AG08395 (cell line): Measurements from ENCODE around the gene SERTAD3.
"Not testable (repeated sequence)": the region's sequence is repeated elsewhere in the genome, so short reads cannot be mapped to it uniquely, and the experiment has no call there.

Experiments used
- DNase-seq: peaks from one replicate; pipeline ENCODE4 v3.0.0; 2012; ENCODE audit warnings: mixed read lengths, low spot score

Gene SERTAD3

DNA sequence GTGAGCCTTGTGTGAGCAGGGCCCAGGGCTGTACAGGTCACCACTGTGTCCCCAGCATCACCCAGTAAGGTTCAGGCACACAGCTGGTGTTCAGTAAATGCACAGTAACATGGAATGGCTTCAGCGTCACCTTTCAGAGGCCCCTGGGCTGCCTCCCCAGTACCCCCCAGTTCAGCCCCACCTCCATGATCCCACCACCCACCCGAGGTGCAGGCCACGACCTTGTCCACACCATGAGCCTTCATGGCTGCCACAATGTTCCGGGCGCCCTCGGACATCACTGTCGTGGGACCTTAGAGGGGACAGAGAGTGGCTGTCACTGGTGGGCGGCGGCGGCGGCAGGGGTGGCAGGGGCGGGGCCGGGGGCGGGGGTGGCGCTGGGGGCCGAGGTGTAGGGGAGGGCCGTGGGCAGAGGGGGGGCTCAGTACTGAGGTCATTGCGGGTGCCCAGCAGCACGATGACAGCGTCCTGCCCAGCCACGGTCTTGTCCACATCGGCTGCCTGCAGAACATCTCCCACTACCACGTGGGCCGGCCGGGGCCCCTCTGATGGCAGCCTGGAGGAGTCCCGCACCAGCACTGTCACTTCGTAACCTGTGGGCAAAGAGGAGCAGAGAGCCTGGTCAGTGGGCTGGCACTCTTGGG is 13.9 kb upstream of the SERTAD3 start:
- DNase-seq, result no peak

DNA sequence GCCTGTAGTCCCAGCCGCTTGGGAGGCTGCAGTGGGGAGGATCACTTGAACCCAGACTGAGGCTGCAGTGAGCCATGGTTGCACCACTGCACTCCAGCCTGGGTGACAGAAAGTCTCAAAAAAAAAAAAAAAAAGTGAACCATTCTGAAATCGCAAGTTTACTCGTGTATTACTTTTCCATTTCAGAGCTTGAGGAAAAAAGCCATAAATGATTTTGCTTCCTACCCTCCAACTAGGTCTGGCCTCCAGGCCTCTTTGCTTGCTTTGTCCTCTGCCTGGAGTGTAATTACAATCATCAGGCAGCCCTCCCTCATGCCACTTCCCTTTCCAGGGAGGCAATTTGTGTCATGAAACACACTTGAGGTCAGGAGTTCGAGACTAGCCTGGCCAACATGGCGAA is 12.9 kb upstream of the SERTAD3 start:
- no peak for DNase-seq

DNA sequence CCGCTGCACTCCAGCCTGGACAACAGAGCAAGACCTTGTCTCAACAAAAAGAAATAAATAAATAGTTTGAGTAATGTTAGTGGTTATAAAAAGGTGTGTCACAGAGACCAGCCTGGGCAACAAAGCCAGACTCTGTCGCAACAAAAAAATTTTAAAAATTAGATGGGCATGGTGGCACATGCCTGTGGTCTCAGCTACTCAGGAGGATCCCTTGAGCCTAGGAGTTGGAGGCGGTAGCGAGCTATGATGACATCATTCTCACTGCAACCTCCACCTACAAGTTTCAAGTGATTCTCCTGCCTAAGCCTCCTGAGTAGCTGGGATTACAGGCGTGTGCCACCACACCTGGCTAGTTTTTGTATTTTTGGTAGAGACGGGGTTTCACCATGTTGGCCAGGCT is 9.8 kb upstream of the SERTAD3 start:
- DNase-seq, result not testable (repeated sequence)

DNA sequence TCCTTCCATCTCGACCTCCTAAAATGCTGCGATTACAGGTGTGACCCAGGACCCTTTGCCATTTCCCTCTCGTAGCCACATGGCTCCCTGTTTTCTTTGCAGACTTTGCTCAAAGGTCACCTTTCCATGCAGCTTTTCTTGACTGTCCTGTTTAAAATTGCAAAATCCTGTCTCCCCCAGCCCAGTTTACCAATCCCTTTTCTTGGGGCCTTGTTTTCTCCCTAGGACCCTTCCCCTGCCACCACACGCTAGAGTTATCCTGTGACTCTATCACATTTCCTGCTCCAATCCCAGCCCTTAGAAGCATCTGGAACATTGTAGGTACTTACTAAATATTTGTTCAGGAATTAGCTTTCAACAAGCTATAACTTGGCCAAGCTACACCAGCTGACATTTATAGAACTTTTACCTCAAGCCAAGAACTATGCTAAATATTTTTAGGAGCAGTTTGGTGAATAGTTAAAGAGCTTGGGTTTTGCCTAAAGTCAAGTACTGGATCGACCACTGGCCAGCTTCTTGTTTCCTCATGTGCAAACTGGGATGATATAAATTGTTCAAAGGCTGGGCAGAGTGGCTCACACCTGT is 9.1 kb upstream of the SERTAD3 start:
- no peak for DNase-seq

DNA sequence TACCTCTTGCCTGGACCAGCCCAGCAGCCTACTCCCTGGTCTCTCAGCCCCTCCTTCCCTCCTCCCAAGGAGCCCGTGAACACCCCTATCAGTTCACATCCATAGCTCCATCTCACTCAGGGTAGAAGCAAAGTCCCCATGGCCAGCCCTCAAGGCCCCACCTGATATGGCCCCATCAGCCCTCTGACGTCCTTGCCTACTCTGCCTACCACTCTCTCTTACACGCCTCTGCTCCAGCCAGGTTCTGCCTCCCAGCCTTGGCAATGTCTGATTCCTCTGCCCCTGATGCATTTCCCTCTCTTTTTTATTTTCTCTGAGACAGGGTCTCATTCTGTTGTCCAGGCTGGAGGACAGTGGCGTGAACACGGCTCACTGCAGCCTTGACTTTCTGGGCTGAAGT is 7.9 kb upstream of the SERTAD3 start:
- DNase-seq, result no peak

DNA sequence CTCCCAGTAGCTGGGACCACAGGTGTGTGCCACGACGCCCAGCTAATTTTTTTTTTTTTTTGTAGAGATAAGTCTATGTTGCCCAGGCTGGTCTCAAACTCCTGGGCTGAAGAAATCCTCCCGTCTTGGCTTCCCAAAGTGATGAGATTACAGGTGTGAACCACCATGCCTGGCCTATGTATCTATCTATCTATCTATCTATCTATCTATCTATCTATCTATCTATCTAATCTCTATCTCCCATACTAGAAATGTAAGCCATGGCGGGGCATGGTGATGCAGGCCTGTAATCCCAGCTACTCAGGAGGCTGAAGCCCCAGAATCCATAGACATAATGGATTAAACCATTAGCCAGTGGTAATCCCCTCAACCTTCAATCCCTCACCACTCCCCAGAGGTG is 6.5 kb upstream of the SERTAD3 start:
- DNase-seq, result no peak

DNA sequence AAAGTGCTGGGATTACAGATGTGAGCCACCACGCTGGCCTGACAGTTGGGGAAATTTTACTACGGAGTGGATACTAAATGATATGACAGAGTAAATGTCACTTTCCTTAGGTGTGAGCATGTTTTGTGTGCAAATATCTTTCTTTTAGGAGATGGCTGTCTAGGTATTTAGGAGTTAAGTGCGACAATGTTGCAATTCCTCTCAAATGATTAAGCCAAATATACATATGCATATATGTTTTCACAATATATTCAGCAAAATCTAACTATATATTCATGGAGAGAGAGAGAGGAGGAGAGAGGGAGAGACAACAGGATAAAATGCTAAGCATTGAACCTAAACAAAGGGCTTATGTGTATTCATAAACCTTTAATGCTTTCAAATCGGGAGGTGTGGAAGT is 5.4 kb upstream of the SERTAD3 start:
- no peak for DNase-seq

DNA sequence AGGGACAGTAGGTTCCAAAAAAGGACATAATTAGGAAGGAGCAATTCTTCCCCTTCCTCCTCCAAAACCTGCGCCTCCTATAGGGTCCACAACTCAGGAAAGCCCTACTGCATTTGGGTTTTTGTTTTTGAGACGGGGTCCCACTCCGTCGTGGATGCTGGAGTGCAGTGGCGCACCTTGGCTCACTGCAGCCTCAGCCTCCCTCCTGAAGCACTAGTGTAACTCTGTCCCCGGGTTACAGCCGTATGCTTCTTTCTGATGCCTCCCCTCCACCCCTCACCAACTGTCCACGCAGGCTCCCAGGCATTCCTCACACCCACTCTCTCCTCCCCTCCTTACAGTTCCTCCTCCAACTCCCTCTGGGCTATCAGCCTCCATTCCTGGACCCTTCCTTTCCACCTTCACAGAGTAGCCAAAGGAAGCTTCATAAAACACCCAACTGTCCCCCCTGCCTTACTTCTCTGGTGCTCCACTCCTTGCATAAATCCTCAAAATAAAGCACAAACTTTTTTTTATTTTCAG is 2.2 kb upstream of the SERTAD3 start:
- no peak for DNase-seq

DNA sequence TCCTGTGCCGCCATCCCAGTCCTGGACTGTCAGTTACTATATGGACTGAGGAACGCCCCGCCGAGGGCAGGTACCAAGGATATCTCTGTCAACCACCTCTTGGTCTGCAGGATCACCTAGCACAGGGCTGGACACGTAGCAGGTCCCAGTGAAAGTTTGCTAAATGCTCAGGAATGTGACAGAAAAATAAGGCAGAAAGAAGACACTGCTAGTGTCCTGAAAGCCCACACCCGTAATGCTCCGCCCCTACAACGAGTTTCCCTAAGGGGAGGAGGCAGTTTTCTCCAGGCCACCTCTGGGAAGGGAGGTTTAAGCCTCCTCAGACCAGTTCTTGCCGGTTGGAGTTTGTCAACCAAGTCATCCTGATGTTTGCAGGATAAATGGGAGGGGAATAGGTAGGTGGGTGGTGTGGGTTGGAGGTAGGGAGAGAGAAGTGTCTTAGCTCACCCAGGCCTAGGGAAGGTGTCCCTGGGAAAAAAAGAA is 1.7 kb upstream of the SERTAD3 start:
- peak; percentile 36 for DNase-seq

DNA sequence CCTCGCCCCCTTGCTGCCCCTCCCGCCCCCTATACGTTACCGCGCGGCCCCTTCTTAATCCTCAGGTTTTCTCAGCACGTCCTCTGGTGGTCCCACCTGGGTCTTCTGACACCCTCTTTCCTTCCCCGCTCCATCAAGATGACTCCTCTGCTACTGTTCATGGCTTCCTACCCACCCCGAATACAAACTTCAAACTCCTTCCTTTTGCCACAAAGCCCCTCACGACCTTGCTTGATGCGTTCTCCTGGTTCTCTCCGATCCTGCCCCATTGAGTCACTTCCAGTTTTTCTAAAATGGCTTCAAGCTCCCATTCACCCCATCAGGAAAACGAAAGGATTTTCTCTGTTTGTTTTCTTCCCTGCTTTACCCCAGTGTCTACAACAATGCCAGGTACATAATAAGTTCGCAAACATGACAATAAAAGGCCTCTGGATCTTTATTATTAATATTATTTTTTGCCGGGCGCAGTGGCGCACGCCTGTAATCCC is 734 bp upstream of the SERTAD3 start:
- DNase-seq, result no peak

DNA sequence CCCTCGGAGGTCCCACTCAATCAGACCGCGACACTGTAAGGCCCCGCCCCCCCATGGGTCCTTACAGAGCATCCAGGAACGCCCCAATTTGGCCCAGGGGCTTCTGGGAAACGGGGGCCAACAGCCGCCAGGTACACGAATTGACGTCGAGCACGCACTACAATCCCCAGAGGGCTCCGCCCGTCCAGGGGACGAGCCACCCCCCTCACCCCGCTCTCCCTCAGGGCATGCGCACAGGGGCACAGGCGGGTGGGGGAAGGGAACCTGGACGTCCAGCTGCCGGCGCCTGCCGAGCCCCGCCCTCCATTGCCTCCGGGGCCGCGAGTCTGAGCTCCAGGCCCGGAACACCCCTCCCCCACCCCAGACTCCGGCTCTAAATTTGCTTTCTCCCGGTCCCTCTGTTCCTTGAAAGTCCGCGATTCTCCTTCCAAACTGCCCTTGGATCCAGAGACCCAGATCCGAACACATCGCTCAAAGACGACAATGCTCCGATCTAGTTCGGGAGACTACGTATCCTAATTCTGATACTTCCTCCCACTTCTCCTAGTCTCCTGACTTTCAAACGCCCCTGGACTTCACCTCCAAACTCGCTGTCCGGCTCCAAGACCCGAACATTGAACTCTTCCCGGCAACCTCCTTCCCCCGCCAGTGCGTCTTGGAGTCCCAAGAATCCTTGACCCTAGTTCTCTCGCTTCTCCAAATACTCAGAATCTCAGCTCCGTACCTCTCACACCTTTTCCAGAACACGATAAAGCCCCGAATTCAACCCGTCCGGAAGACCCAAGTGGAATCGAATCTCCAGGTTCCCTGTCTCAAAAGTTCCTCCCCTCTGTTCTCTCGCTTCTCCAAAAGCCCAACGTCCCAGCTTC is 770 bp downstream of the SERTAD3 start:
- peak; percentile 100 for DNase-seq

DNA sequence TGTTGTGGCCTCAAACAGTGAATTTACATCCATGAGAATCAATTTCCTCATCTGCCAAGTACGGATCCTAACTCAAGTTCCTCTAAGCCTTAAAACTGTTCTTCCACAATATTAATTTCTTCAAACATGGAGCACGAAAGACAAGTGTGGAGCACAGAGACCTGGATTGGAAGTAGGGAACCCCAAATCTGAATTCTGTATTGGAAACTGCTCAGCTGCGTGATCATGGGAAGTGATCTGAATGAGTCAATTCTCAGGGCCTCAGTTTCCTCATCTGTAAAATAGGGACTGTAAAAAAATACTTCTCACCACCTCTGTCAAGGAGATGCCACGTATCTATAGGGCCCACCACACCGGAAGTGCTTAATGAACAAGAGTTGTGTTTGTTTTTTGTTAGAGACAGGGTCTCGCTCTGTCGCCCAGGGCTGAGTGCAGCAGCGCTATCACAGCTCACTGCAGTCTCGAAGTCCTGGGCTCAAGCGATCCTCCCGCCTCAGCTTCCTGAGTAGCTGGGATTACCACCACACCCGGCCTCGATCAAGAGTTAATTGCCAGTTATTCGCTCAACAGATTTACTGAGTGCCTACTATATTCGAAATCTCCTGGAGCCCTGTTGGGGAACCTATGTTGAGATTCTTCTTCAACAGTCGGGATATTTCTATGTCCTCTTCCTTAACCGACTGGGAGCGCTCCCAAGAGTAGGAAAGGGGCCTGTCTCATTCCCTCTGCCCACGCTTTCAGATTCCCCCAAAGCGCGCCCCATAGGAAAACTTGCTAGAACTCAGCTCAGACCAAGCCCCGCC is 1.6 kb downstream of the SERTAD3 start:
- DNase-seq, result no peak

DNA sequence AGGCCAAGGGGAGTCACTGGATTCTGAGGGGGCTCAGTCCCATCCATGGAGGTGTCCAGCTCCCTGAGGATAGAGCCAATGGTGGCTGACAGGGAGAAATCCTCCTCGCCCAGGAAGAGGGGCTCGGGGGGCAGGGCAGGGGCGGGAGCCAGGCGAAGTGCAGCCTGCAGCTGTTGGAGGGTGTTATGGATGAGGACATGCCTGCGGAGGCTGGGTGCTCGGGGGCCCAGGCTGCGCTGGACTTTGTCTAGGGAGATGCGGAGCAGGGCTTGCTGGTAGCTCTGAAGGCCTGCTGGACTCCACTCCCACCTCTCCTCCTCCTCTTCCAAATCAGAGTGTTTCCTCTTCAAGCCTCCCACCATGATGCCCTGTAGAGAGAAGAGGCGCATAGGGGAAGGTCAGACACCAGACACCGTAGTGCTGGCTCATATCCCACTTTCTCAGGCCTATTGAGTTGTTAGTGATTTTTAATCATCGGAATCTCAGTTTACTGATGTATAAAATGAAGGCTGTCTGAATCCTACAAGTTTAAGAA is 2.3 kb downstream of the SERTAD3 start:
- no peak for DNase-seq

DNA sequence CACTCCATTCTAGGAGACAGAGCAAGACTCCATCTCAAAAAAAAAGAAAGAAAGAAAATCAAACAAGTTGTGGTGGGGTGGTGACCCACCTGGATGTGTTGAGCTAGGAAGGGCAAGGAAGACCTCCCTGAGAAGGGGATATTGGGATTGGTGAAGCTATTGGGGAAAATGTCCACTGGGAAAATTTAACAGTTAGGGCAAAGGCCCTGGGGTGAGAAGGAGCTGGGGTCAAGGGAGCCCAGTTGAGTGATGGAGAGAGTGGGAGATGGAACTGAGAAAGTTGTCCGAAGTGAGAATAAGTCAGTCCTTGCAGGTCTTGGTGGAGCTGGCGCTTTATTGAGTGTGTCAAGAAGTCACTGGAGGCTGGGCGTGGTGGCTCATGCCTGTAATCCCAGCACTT is 5.9 kb downstream of the SERTAD3 start:
- DNase-seq, result no peak

DNA sequence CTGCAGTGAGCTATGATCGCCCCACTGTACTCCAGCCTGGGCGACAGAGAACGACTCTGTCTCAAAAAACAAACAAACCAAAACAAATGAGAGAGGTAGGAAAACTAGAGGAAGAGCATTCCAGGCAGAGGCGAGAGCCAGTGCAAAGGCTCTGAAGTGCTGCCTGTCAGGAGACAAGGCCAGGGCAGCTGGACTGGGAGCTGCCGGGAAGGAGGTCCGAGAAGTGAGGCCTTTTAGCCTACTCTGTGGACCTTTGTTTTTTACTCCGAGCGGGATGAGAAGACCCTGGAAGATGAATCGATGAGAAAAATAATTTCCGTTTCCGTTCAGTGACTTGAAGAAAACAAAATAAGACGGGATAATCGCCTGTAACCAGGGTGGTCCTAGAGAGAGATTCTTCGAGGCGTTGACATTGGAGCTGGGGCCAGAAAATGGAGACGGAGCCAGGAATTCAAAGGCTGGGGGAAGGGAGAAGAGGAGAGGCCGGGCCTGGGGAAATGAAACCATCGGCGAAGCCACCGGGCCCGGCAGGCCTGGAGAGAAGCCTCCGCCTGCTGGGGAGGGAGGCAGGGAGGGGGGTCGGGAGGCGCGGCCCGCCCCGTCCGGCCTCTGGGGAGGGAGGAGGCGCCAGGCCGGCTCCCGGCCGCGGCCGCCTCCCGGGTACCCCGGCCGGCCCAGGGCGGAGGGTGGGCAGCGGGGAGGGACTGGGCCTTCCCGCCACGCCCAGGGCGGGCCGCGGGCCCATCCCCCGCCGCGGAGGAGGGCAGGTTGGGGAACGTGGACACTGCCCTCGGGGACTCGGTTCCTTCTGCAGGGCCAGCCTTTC is 10.5 kb downstream of the SERTAD3 start:
- peak; percentile 93 for DNase-seq

DNA sequence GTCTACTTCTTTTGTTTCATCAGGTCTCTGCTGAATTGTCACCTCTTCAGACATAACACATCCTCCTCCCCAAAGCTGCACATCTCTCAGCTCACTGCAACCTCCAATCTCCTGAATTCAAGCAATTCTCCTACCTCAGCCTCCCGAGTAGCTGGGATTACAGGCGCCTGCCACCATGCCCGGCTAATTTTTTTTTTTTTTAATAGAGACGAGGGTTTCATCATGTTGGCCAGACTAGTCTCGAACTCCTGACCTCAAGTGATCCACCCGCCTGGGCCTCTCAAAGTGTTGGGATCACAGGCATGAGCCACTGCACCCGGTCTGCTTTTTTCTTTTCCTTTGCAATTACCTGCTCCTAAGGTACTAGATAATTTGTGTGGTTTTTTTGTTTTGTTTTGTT is 11.4 kb downstream of the SERTAD3 start:
- DNase-seq, result not testable (repeated sequence)

DNA sequence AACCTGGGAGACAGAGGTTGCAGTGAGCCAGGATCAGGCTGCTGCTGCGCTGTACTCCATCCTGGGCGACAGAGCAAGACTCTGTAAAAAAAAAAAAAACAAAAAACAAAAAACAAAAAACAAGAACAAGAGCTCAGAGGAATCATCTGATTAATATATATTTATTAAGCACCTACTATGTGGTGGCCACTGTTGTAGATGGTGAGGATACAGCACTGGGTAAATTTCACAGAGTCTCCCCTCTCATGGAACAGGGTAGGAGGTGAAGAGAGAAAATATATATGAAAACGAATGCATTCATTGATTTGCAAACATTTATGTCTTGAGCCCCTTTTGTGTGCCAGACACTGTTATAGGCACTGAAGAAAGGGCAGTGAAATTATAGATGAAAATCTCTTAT is 12.4 kb downstream of the SERTAD3 start:
- DNase-seq, result no peak

DNA sequence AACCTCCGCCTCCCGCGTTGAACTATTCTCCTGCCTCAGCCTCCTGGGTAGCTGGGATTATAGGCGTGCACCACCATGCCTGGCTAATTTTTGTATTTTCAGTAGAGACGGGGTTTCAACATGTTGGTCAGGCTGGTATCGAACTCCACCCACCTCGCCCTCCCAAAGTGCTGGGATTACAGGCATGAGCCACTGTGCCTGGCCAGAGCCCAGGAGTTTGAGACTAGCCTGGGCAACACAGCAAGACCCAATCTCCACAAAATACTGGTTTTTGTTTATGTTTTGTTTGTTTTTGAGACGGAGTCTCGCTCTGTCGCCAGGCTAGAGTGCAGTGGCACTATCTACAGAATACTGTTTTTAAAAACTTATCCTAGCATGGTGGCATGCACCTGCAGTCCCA is 13.9 kb downstream of the SERTAD3 start:
- not testable (repeated sequence) for DNase-seq

DNA sequence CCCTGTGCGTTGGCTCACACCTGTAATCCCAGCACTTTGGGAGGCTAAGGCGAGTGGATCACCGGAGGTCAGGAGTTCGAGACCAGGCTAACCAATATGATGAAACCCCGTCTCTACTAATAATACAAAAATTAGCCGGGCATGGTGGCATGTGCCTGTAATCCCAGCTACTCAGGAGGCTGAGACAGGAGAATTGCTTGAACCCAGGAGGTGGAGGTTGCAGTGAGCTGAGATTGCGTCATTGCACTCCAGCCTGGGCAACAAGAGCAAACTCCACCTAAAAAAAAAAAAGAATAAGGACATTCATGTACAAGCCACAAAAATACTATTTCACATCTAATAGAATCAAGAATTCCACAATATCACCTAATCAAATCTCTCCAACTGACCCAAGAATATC is 15.9 kb downstream of the SERTAD3 start:
- DNase-seq, result not testable (repeated sequence)

DNA sequence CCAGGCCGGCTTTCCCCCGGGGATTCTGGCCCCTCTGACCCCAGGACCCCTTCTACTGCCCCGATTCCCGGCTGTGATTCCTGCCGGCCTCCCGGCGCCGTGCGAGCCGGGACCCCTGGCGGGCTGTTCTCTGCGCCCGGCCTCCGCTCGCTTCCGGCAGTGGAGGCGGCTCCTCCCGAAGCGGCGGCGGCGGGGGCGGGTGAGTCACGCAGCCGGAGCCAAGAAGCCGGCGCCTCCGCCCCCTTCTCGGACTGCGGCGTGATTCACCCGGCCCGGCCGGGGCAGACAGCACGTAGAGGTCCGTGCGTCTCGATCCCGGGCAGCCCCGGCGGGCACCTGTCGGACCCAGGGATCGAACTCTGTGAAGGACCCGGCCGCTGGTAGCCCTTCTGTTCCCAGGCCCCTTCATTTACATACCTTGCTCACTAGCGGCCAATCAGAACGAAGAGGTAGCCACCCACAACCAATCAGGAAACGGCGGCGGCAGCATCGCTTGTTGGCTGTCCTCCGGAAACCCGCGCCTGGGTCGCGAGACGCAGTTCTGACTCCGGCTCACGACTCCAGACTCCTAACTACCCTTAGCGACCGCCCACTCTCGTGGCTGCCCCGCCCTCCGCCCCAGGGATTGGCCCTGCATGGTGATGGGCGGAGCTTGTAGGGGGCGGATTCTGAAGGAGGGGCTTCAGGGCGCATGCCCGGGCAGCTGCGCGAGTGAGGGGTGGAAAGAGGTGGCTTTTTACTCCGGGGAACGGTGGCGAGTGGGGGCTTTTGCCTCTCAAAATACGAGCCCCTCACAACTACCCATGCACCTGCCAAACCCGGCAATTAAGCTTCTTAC is 18.5 kb downstream of the SERTAD3 start, which contains the start of gene SERTAD1:
Gene SERTAD1, minus strand, starts transcription at position 543 of the 838 bp plus-strand sequence. CDS start 2,446 bp downstream, outside the sequence.
- peak; percentile 99 for DNase-seq
